Right lobe of liver (tissue), 6 donors: ENCODE data around the gene EDIL3. TPM values are rescaled to one million over a fixed set of nuclear protein-coding genes. Genes with fewer than 3 reads are reported as not detected.

Experiments used
- ATAC-seq, 4 donors: fragments of 200-7000 bp; cut with Tn5 transposase; one replicate each; pipeline ENCODE4 v1.9.1; 2020; ENCODE audit warnings: mild to moderate bottlenecking in 4 of 4, moderate library complexity in 4 of 4
- DNase-seq, 3 donors: peaks; one replicate each; pipeline ENCODE4 v3.0.0-alpha.2; 2020
- H3K27ac ChIP-seq, 3 donors: fragments of 200-600 bp; one replicate each; pipeline ENCODE4 v1.8.0; 2022
- H3K27me3 ChIP-seq, 2 donors: fragments of 200-600 bp; one replicate each; pipeline ENCODE4 v1.8.0; 2022
- H3K36me3 ChIP-seq, 4 donors: fragments of 200-600 bp; sonication (generic) in 1 of 4; one replicate each; pipeline versions ENCODE4 v1.5.1 to v1.8.0; 2017 to 2022; ENCODE audit warnings: control low read depth in 1 of 4
- H3K4me1 ChIP-seq, 4 donors: fragments of 200-600 bp; sonication (generic) in 1 of 4; one replicate each; pipeline versions ENCODE4 v1.5.1 to v1.8.0; 2017 to 2022; ENCODE audit warnings: control low read depth in 1 of 4
- H3K4me3 ChIP-seq, 3 donors: fragments of 200-600 bp; one replicate each; pipeline ENCODE4 v1.8.0; 2022
- H3K9me3 ChIP-seq, 4 donors: fragments of 200-600 bp; sonication (generic) in 1 of 4; one replicate each; pipeline versions ENCODE4 v1.5.1 to v1.8.0; 2017 to 2022; ENCODE audit warnings: control low read depth in 1 of 4
- POLR2A ChIP-seq: fragments of 450-650 bp; IDR thresholded peaks from one replicate; pipeline ENCODE4 v1.6.1; 2017; ENCODE audit warnings: antibody characterized with exemption, mild to moderate bottlenecking
- WGBS: methylation state at CpG from one replicate; pipeline ENCODE4 v1.1.6; 2018; ENCODE audit warnings: low coverage, low lambda C conversion rate; ENCODE audit not compliant: insufficient coverage; ENCODE audit errors: missing lambda C conversion rate; 5-methylcytosine and 5-hydroxymethylcytosine counted together
- intact Hi-C, 2 donors: fragments of 100-400 bp; cut with DNase I; formaldehyde crosslinking; loops; one replicate each; pipeline versions ENCODE4 v1.11.2 to v1.14.1; 2022
- total RNA-seq, 6 experiments: library from RNA; depleted of rRNA in 2 of 6; stranded (reverse); fragments of >200 nt in 2 of 6; fragmentation: NEBNext Ultra II Directional in 3 of 6; extraction: Animal tissue kit (Norgen Biotek cat#: 25700) in 3 of 6; gene quantifications; one replicate each; pipeline versions ENCODE4 v1.1.0 to v1.2.4, GENCODE V29; 2016 to 2023
- TF ChIP-seq, protein P1 (sequence below), 4 donors: fragments of 200-600 bp in 3 of 4; fragments of 450-650 bp in 1 of 4; IDR thresholded peaks; one replicate each; pipeline versions ENCODE4 v1.5.1 to v1.8.0; 2016 to 2022; ENCODE audit warnings: antibody characterized with exemption in 4 of 4, mild to moderate bottlenecking in 2 of 4
- donor health status: DM: no; HTN: yes; CAD: no.
- donor health status: DM: no; HTN: no; CAD: no.
- donor health status: DM: no; HTN: no; CAD: no.
- donor health status: DM: no; HTN: yes; CAD: no.
- donor health status: DM: no; HTN: yes; CAD: no.

The EDIL3 gene
- total RNA-seq, 6 experiments from 2014 or later = 0.61 to 0.84 (median 0.68) TPM; not detected in 3

DNA sequence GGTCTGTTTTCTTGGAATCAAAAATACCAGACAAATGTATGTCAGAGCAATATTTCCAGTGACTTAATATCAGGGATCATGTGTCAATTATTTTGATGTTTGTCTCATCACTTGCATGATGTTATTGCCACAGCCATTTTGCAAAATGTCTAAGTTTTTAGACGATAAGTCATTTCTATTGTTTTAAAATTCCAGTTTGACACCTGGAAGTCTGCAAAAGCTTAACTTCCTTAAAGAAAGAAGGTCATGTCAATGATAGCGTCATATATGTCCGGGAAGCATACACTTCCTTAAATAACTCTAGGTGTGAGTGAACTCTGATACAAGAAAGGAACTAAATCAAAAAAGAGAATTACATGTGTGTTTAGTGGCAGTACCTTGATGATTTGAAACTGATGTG, 259.5 kb downstream of the EDIL3 start:
- H3K27ac ChIP-seq = no peak overlapping the region
- WGBS = 53% methylated on average over 3 of the region's 3 CpGs
- intact Hi-C loops = no loop called here
- DNase-seq (no peak), ATAC-seq (no peak)
- no peak overlapping the region for H3K4me3 ChIP-seq
- no peaks in the 10 kb centered on the region for H3K9me3 ChIP-seq
- no peaks in the 10 kb centered on the region for H3K27me3 ChIP-seq
- no peaks in the 10 kb centered on the region for H3K36me3 ChIP-seq
- TF ChIP-seq, protein P1, sequence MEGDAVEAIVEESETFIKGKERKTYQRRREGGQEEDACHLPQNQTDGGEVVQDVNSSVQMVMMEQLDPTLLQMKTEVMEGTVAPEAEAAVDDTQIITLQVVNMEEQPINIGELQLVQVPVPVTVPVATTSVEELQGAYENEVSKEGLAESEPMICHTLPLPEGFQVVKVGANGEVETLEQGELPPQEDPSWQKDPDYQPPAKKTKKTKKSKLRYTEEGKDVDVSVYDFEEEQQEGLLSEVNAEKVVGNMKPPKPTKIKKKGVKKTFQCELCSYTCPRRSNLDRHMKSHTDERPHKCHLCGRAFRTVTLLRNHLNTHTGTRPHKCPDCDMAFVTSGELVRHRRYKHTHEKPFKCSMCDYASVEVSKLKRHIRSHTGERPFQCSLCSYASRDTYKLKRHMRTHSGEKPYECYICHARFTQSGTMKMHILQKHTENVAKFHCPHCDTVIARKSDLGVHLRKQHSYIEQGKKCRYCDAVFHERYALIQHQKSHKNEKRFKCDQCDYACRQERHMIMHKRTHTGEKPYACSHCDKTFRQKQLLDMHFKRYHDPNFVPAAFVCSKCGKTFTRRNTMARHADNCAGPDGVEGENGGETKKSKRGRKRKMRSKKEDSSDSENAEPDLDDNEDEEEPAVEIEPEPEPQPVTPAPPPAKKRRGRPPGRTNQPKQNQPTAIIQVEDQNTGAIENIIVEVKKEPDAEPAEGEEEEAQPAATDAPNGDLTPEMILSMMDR (IDR thresholded peaks at IDR 0.05) = no peak
- no peak for TF ChIP-seq POLR2A
- no peaks in the 10 kb centered on the region for H3K4me1 ChIP-seq

DNA sequence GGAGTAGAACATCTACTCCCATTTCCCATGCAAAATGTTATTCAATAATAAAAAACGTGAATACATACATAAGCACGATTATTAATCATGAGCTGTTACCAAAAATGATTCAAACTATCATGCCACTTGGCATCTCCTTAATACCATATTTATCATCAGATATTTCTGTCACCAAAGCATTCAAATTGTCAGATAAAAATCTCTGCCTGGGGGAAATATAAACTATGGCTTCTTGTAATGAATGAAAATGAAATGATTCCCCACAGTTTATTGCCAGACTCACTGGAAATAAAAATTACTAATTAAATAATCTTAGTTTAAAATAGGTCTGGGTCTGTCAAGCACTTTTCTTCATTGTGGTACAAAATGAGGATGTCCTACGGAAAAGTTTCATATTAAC, 265.4 kb downstream of the EDIL3 start:
- Histone ChIP-seq H3K36me3 (no peaks in the 10 kb centered on the region), H3K27ac (no peak overlapping the region), H3K4me3 (no peak overlapping the region), H3K9me3 (no peaks in the 10 kb centered on the region), H3K4me1 (no peaks in the 10 kb centered on the region), H3K27me3 (no peaks in the 10 kb centered on the region)
- no peak for ATAC-seq
- WGBS = 54% methylated on average over 3 of the region's 3 CpGs
- intact Hi-C loops = no loop called here
- TF ChIP-seq, protein P1 (IDR thresholded peaks at IDR 0.05) = no peak
- no peak for TF ChIP-seq POLR2A
- DNase-seq = no peak

DNA sequence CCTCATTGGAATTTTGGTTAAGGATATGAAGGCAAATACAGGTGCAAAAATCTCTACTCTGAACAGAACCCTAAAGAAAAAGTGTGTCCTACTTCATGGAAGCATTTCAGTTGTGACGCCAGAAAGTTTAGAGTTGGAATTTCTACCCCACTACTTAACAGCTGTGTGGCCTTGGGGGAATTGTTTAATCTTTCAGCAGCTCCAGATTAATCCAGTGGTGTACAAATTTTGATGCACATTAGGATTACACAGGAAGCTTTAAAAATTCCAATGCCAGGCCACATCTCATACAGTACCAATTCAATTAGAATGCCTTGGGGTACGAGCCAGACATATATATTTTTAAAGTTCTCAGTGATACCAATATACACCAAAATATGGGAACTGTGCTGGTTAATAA, 266.1 kb downstream of the EDIL3 start:
- WGBS = 69% methylated on average over 2 of the region's 2 CpGs
- ATAC-seq = no peak
- no peak overlapping the region for H3K4me3 ChIP-seq
- H3K27ac ChIP-seq = no peak overlapping the region
- H3K36me3 ChIP-seq = no peaks in the 10 kb centered on the region
- TF ChIP-seq, protein P1 (IDR thresholded peaks at IDR 0.05) = no peak
- no peak for TF ChIP-seq POLR2A
- no peaks in the 10 kb centered on the region for H3K27me3 ChIP-seq
- H3K9me3 ChIP-seq = no peaks in the 10 kb centered on the region
- intact Hi-C loops = no loop called here
- no peak for DNase-seq
- no peaks in the 10 kb centered on the region for H3K4me1 ChIP-seq

DNA sequence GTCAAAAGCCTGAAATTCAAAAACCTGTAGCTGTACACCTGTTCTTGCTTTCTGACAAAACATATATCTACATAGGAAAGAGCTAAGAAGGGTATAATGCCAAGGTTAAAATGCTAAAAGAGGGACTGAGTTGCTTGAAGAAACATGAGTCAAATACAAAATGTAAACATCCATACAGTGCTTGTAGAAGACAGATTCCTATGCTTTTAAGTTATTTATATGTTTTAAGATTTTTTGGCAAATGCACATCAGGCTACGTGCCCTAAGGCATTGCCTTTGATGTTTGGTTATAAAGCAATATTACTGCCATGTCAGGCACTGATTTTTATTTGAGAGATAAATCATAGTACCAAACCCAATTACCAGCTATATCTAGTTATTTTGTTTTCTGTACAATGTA, 269.0 kb downstream of the EDIL3 start:
- intact Hi-C loops = no loop called here
- Histone ChIP-seq H3K9me3 (no peaks in the 10 kb centered on the region), H3K36me3 (no peaks in the 10 kb centered on the region), H3K4me3 (no peak overlapping the region), H3K27me3 (no peaks in the 10 kb centered on the region), H3K4me1 (no peaks in the 10 kb centered on the region), H3K27ac (no peak overlapping the region)
- no peak for DNase-seq
- TF ChIP-seq, protein P1 (IDR thresholded peaks at IDR 0.05) = no peak
- no peak for TF ChIP-seq POLR2A
- ATAC-seq = no peak
- WGBS = 61% methylated on average over 1 of the region's 1 CpG
